Lower leg skin (tissue), 4 donors: ENCODE measurements around the gene NOLC1. TPM values are rescaled to one million over a fixed set of nuclear protein-coding genes. Genes with fewer than 3 reads are reported as not detected.

Experiments
- DNase-seq, 2 donors: peaks; one replicate each; pipeline ENCODE4 v3.0.0-alpha.2; 2019; ENCODE audit warnings: low spot score in 2 of 2
- H3K4me3 ChIP-seq: fragments of 200-600 bp; sonication (generic); 2 replicates; pipeline ENCODE4 v1.5.1; 2017; ENCODE audit warnings: mild to moderate bottlenecking, low read depth; ENCODE audit not compliant: poor library complexity, severe bottlenecking
- POLR2A ChIP-seq, 2 donors: fragments of 450-650 bp; IDR thresholded peaks; one replicate each; pipeline ENCODE4 v1.6.1; 2016 to 2017; ENCODE audit warnings: antibody characterized with exemption in 2 of 2, mild to moderate bottlenecking in 1 of 2, moderate library complexity in 1 of 2
- WGBS, 2 donors: methylation state at CpG; one replicate each; pipeline ENCODE4 v1.1.5; 2018; 5-methylcytosine and 5-hydroxymethylcytosine counted together
- intact Hi-C: fragments of 100-400 bp; cut with DNase I; formaldehyde crosslinking; loops from one replicate; pipeline ENCODE4 v1.15.0; 2023; ENCODE audit warnings: low total_unique reads
- total RNA-seq, 4 donors: library from RNA; depleted of rRNA; stranded (reverse); fragments of >200 nt; gene quantifications; one replicate each; pipeline ENCODE4 v1.1.0, GENCODE V29; 2016
- TF ChIP-seq, protein P1 (sequence below), 3 donors: fragments of 450-650 bp; IDR thresholded peaks; one replicate each; pipeline ENCODE4 v1.5.1; 2016; ENCODE audit warnings: antibody characterized with exemption in 3 of 3, mild to moderate bottlenecking in 3 of 3, moderate library complexity in 2 of 3

NOLC1 gene
- 10 to 100 TPM; 25.7 to 41.9 (median 39.1) TPM for total RNA-seq

DNA sequence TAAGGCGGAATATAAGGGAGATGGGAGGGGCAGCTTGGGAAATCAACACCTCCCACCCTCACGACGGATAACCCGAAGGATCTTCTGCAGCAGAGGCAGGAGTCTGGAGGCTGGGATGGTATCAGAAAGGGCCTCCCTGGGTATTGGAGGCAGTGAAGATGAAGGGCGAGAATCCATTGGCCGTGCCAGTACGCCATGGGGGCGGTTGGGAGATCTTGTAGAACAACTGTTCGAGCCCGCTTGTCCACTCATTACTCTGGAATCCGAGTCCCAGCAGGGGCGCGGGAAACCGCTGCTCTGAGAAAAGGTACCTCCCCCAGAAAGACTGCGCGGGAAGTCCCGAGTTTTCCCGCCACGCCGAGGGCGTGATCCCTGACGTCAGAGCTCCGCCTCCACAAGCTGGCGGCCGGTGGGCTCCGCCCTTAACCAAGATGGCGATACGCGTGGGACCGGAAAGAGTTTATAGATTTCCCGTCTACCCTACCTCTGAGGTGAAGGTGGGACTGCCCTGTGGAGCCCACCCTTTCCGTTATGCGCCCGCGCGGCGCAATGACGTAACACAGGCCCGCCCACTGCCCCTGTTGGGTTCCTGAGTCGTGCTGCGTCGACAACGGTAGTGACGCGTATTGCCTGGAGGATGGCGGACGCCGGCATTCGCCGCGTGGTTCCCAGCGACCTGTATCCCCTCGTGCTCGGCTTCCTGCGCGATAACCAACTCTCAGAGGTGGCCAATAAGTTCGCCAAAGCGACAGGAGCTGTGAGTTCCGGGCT, at the start of gene NOLC1:
TSS of gene NOLC1 (plus strand) at position 616 of the 771 bp plus-strand sequence. CDS start at position 638, 22 bp downstream.
- intact Hi-C loops = no loop called here

DNA sequence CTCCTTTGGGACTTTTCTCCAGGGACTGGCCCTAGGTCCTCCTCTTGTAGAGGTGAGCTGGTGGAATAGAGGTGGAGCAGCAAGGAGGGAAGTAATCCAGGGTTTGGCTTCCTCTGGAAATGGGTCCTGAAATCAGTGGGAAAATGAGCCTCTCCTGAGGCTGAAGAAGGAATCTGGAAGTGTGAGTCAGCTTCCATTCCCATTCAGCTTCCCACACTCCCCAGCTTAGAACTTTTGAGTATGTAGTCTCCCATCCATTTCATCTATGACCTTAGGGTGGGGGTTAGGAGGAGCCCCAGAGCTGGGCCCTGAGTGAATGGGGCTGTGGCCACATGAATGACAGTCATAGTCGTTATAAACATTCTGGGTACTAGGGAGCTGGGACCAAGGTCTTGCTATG, 49.8 kb upstream of the NOLC1 start:
- no peak for TF ChIP-seq POLR2A (IDR thresholded peaks at IDR 0.05)
- TF ChIP-seq, protein P1, sequence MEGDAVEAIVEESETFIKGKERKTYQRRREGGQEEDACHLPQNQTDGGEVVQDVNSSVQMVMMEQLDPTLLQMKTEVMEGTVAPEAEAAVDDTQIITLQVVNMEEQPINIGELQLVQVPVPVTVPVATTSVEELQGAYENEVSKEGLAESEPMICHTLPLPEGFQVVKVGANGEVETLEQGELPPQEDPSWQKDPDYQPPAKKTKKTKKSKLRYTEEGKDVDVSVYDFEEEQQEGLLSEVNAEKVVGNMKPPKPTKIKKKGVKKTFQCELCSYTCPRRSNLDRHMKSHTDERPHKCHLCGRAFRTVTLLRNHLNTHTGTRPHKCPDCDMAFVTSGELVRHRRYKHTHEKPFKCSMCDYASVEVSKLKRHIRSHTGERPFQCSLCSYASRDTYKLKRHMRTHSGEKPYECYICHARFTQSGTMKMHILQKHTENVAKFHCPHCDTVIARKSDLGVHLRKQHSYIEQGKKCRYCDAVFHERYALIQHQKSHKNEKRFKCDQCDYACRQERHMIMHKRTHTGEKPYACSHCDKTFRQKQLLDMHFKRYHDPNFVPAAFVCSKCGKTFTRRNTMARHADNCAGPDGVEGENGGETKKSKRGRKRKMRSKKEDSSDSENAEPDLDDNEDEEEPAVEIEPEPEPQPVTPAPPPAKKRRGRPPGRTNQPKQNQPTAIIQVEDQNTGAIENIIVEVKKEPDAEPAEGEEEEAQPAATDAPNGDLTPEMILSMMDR (IDR thresholded peaks at IDR 0.05) = no peak
- DNase-seq = no peak
- 85 to 86% methylated on average over 1 of the region's 1 CpG for WGBS, 2 donors
- intact Hi-C loops = no loop called here
- H3K4me3 ChIP-seq = no peak overlapping the region

More for the DNA sequence above, at the start of gene NOLC1:
- peak within 1 kb of the TSS; percentile 76 for H3K4me3 ChIP-seq
- DNase-seq = peak; percentile 99 to 100
- WGBS, 2 donors = 2 to 3% methylated on average over 32 to 47 of the region's 59 CpGs
- TF ChIP-seq, protein P1 (IDR thresholded peaks at IDR 0.05) = no peak
- no peak for TF ChIP-seq POLR2A (IDR thresholded peaks at IDR 0.05)

DNA sequence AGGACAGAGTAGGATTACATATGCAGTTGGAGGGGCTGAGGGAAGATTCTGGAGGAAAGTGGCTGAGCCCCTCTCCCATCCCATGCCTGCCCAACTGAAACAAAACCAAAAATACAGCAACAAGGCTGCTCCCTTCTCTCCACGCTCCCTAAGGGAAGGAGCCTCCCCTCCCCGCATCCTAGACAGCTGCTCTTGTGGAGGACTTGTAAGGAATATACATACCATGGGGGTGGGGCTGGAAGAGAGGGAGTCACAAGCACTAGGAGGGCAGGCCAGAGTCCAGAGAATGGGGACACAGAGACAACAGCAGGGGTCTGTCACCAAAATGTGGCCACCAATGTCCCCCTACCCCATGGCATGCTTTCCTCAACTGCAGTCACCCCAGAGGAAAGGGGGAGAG, 45.2 kb upstream of the NOLC1 start:
- intact Hi-C loops = no loop called here
- WGBS, 2 donors = 76 to 77% methylated on average over 2 of the region's 2 CpGs
- no peak for DNase-seq
- H3K4me3 ChIP-seq = no peak overlapping the region
- TF ChIP-seq, protein P1 (IDR thresholded peaks at IDR 0.05) = no peak
- no peak for TF ChIP-seq POLR2A (IDR thresholded peaks at IDR 0.05)

DNA sequence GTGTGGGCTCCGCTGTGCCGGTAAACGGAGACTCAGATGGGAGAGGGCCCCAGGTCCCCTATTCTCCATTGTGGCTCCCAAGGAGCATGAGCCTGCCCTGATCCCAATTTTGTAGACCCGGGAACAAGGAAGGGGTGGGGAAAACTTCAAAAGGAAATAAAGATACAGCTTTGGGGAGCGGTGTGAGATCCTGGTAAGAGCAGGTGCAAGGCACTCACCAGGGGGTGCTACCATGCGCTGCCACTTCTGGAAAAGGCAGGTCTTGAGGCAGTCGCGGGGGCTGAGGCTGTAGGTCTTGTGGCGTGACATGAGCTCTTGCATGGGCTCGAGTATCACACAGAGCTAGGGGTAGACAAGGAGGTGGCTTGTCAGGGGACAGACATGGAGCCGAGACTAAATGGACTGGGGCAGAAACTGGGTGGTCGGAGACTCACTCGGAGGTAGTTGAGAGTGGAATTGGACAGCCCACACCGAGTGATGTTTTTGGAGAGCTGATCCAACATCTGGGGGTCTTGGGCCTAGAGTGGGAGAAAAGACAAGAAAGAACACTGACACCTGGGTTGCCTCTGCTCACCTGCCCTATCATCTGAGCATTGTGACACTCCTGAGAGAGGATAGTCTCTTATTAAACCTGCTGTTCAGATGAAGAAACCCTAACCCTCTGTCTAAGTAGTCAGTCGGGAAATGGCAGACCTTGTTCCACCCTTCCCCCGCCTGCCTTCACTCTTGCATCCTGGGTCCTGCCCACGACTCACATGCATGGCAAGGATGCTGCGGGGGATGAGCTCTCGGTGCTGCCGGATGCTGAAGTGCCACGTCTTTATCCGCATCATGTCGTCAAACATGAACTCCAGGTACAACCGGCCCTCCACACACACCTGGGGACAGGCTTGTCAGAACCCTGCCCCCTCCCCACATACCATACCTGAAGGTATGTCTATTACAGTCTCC, 42.7 kb upstream of the NOLC1 start:
- WGBS, 2 donors = 87 to 91% methylated on average over 24 of the region's 24 CpGs
- intact Hi-C loops = no loop called here
- DNase-seq = no peak
- no peak overlapping the region for H3K4me3 ChIP-seq
- TF ChIP-seq POLR2A (IDR thresholded peaks at IDR 0.05) = no peak
- TF ChIP-seq, protein P1 (IDR thresholded peaks at IDR 0.05) = no peak

DNA sequence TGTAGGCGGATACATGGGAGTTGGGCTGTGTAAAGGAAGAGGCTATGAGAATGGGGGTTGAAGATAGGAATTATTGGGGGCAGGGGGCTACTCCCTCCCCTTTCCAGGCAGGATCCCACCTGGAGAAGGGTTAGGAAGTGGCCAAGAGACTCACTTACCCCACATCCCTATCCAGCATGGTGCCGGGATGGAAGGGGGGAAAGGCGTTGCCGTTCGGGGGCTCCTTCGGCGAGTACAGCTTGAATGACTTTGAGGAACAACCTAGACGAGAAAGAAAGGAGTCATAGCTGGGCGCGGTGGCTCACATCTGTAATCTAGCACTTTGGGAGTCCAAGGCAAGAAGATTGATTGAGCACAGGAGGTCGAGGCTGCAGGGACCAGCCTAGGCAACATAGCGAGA, 40.9 kb upstream of the NOLC1 start:
- intact Hi-C loops = no loop called here
- TF ChIP-seq, protein P1 (IDR thresholded peaks at IDR 0.05) = no peak
- no peak for TF ChIP-seq POLR2A (IDR thresholded peaks at IDR 0.05)
- H3K4me3 ChIP-seq = no peak overlapping the region
- WGBS, 2 donors = 90 to 92% methylated on average over 12 of the region's 12 CpGs
- no peak for DNase-seq
